Measurements from ENCODE around the gene FBXW4.

DNA sequence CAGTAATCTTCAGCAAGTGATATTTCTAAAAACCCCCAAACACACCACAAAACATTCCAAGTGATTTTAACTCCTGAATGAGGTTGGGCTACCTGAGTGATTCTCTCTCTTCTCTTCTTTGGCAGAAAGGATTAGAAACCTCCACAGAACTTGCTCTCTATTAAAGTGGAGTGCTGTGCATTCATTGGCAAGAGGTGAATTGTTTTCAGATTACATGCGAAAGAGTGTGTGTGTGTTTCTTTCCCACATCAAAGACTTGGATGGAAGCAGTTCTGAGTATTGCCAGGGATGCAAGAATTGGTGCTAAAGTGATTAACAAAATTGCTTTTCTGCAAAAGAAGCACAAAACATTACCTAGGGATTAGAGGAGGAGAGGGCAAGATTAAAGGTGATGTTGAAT, 13.1 kb upstream of the FBXW4 start:
- TF ChIP-seq EZH2 (IDR thresholded peaks at IDR 0.05; ENCODE audit: low read length, missing control alignments): no peak
- TF ChIP-seq, protein P1, sequence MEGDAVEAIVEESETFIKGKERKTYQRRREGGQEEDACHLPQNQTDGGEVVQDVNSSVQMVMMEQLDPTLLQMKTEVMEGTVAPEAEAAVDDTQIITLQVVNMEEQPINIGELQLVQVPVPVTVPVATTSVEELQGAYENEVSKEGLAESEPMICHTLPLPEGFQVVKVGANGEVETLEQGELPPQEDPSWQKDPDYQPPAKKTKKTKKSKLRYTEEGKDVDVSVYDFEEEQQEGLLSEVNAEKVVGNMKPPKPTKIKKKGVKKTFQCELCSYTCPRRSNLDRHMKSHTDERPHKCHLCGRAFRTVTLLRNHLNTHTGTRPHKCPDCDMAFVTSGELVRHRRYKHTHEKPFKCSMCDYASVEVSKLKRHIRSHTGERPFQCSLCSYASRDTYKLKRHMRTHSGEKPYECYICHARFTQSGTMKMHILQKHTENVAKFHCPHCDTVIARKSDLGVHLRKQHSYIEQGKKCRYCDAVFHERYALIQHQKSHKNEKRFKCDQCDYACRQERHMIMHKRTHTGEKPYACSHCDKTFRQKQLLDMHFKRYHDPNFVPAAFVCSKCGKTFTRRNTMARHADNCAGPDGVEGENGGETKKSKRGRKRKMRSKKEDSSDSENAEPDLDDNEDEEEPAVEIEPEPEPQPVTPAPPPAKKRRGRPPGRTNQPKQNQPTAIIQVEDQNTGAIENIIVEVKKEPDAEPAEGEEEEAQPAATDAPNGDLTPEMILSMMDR (conservative IDR thresholded peaks at IDR 0.05 in 1 of 2, IDR thresholded peaks at IDR 0.05 in 1 of 2; ENCODE audit: low read depth in 1 of 2, low read length in 2 of 2): no peak
